Measurements from ENCODE around the gene PLEKHD1.

PLEKHD1 gene

DNA sequence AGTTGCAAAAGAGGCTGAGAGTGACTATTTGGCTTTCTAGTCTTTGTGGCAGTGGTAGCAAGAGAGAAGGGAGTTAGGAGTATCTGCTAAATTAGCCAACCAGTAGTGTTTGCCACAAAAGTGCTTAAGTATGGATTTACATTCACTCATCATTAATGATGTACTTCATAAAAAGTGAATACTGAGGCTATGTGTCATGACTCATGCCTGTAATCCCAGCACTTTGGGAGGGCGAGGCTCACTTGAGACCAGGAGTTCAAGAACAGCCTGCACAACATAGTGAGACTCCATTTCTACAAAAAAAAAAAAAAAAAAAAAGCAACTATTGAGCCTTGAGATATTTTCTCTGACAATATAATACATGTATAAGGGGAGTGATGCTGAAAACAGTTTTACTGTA lies 53.4 kb downstream of the PLEKHD1 start:
- H3K27me3 Mint-ChIP-seq (ENCODE audit: low read depth): peaks cover 44% of the 10 kb centered on the region
- no peak for DNase-seq (ENCODE audit: low spot score)
- H3K36me3 Mint-ChIP-seq (ENCODE audit: low read depth): no peaks in the 10 kb centered on the region
- H3K9me3 Mint-ChIP-seq: no peaks in the 10 kb centered on the region
- H3K27ac Mint-ChIP-seq: no peak overlapping the region
- H3K4me1 Mint-ChIP-seq (ENCODE audit: low read depth): no peaks in the 10 kb centered on the region
- H3K4me3 Mint-ChIP-seq: no peak overlapping the region

- H3K27me3 Mint-ChIP-seq (ENCODE audit: low read depth): peaks cover 39% of the 10 kb centered on the region
- DNase-seq (ENCODE audit: low spot score): no peak
- H3K4me3 Mint-ChIP-seq: no peak overlapping the region
- no peaks in the 10 kb centered on the region for H3K36me3 Mint-ChIP-seq (ENCODE audit: low read depth)
- H3K4me1 Mint-ChIP-seq (ENCODE audit: low read depth): peaks cover 7% of the 10 kb centered on the region
- H3K9me3 Mint-ChIP-seq: no peaks in the 10 kb centered on the region
- H3K27ac Mint-ChIP-seq: no peak overlapping the region
These were observed 54.2 kb downstream of the PLEKHD1 start for GRCh38 chr14:69538766-69539165.

DNA sequence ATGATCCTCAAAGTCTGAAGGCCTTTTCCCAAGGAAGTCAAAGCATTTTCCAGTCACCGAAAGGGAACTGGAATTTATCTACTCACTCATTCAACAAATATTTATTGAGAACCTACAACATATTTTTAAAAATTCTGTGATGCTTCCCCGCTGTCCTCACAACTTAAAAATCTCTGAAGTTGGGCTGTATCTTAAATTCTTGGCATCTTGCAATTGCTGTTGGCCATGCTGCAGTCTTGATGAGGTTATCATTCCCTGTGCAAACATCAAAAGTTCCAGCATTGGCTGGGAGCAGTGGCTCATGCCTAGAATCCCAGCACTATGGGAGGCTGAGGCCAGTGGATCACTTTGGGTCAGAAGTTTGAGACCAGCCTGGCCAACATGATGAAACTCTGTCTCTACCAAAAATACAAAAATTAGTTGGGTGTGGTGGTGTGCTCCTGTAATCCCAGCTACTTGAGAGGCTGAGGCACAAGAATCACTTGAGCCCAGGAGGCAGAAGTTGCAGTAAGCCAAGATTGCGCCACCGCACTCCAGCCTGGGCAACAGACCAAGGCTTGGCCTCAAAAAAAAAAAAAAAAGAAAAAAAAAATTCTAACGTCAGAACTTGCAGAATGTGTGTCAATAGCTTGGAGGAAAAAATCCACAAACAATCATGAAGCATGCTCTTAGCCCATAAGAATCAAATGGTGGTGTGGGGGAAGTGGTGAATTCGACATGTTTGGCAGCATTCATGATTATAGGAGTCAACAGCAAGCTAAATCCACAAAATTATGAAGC lies 55.3 kb downstream of the PLEKHD1 start:
- peaks cover 11% of the 10 kb centered on the region for H3K4me1 Mint-ChIP-seq (ENCODE audit: low read depth)
- no peak overlapping the region for H3K4me3 Mint-ChIP-seq
- no peaks in the 10 kb centered on the region for H3K9me3 Mint-ChIP-seq
- no peaks in the 10 kb centered on the region for H3K36me3 Mint-ChIP-seq (ENCODE audit: low read depth)
- no peak overlapping the region for H3K27ac Mint-ChIP-seq
- no peak for DNase-seq (ENCODE audit: low spot score)
- peaks cover 43% of the 10 kb centered on the region for H3K27me3 Mint-ChIP-seq (ENCODE audit: low read depth)

GRCh38 chr14:69540654-69541335 lies 56.3 kb downstream of the PLEKHD1 start:
- H3K27me3 Mint-ChIP-seq (ENCODE audit: low read depth): peaks cover 37% of the 10 kb centered on the region
- no peak for DNase-seq (ENCODE audit: low spot score)
- H3K36me3 Mint-ChIP-seq (ENCODE audit: low read depth): no peaks in the 10 kb centered on the region
- no peak overlapping the region for H3K4me3 Mint-ChIP-seq
- H3K27ac Mint-ChIP-seq: no peak overlapping the region
- H3K4me1 Mint-ChIP-seq (ENCODE audit: low read depth): peaks cover 11% of the 10 kb centered on the region
- H3K9me3 Mint-ChIP-seq: no peaks in the 10 kb centered on the region

GRCh38 chr14:69542311-69542710 lies 57.8 kb downstream of the PLEKHD1 start:
- no peak for DNase-seq (ENCODE audit: low spot score)

GRCh38 chr14:69543341-69544115 lies 59.0 kb downstream of the PLEKHD1 start:
- no peak overlapping the region for H3K4me3 Mint-ChIP-seq
- peaks cover 30% of the 10 kb centered on the region for H3K27me3 Mint-ChIP-seq (ENCODE audit: low read depth)
- no peaks in the 10 kb centered on the region for H3K36me3 Mint-ChIP-seq (ENCODE audit: low read depth)
- H3K4me1 Mint-ChIP-seq (ENCODE audit: low read depth): peaks cover 11% of the 10 kb centered on the region
- no peak overlapping the region for H3K27ac Mint-ChIP-seq
- DNase-seq (ENCODE audit: low spot score): peak; percentile 26
- H3K9me3 Mint-ChIP-seq: no peaks in the 10 kb centered on the region

More at GRCh38 chr14:69542311-69542710, 57.8 kb downstream of the PLEKHD1 start:
- Mint-ChIP-seq H3K27ac (no peak overlapping the region), H3K4me1 (ENCODE audit: low read depth) (peaks cover 11% of the 10 kb centered on the region), H3K4me3 (no peak overlapping the region), H3K27me3 (ENCODE audit: low read depth) (peaks cover 39% of the 10 kb centered on the region), H3K36me3 (ENCODE audit: low read depth) (no peaks in the 10 kb centered on the region), H3K9me3 (no peaks in the 10 kb centered on the region)

GRCh38 chr14:69547701-69548348 lies 63.3 kb downstream of the PLEKHD1 start:
- DNase-seq (ENCODE audit: low spot score): no peak
- Mint-ChIP-seq H3K27me3 (ENCODE audit: low read depth) (peaks cover 21% of the 10 kb centered on the region), H3K27ac (no peak overlapping the region), H3K9me3 (no peaks in the 10 kb centered on the region), H3K36me3 (ENCODE audit: low read depth) (no peaks in the 10 kb centered on the region), H3K4me3 (no peak overlapping the region), H3K4me1 (ENCODE audit: low read depth) (peaks cover 11% of the 10 kb centered on the region)

GRCh38 chr14:69548566-69548965 lies 64.0 kb downstream of the PLEKHD1 start:
- no peaks in the 10 kb centered on the region for H3K9me3 Mint-ChIP-seq
- no peak overlapping the region for H3K27ac Mint-ChIP-seq
- no peak for DNase-seq (ENCODE audit: low spot score)
- no peak overlapping the region for H3K4me3 Mint-ChIP-seq
- peaks cover 7% of the 10 kb centered on the region for H3K4me1 Mint-ChIP-seq (ENCODE audit: low read depth)
- peaks cover 21% of the 10 kb centered on the region for H3K27me3 Mint-ChIP-seq (ENCODE audit: low read depth)
- no peaks in the 10 kb centered on the region for H3K36me3 Mint-ChIP-seq (ENCODE audit: low read depth)

DNA sequence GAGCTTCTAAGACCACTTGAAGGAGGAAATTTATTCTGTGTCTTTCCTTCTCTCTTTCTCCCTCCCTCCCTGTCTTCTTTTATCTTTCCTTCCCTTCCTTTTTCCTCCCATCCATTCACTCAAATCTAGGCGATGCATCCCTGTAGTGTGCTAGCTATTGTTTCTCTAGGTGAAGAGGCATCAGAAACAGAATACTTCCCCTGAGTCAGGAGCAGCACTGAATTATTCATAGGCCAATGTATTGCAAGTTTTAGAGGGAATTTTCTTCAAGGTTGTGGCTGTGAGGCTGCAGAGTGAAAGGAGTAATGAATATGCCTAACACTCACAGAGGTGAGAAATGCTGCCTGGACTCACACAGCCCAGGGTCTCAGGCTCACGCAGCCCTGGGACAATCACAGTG lies 67.0 kb downstream of the PLEKHD1 start:
- no peaks in the 10 kb centered on the region for H3K9me3 Mint-ChIP-seq
- H3K27ac Mint-ChIP-seq: no peak overlapping the region
- no peaks in the 10 kb centered on the region for H3K4me1 Mint-ChIP-seq (ENCODE audit: low read depth)
- no peak overlapping the region for H3K4me3 Mint-ChIP-seq
- DNase-seq (ENCODE audit: low spot score): no peak
- H3K36me3 Mint-ChIP-seq (ENCODE audit: low read depth): no peaks in the 10 kb centered on the region
- H3K27me3 Mint-ChIP-seq (ENCODE audit: low read depth): peaks cover 12% of the 10 kb centered on the region

- Mint-ChIP-seq H3K27ac (no peak overlapping the region), H3K36me3 (ENCODE audit: low read depth) (no peaks in the 10 kb centered on the region), H3K4me1 (ENCODE audit: low read depth) (no peaks in the 10 kb centered on the region), H3K9me3 (no peaks in the 10 kb centered on the region), H3K27me3 (ENCODE audit: low read depth) (peaks cover 14% of the 10 kb centered on the region), H3K4me3 (no peak overlapping the region)
- DNase-seq (ENCODE audit: low spot score): no peak
These were observed 68.7 kb downstream of the PLEKHD1 start for GRCh38 chr14:69553252-69553651.

DNA sequence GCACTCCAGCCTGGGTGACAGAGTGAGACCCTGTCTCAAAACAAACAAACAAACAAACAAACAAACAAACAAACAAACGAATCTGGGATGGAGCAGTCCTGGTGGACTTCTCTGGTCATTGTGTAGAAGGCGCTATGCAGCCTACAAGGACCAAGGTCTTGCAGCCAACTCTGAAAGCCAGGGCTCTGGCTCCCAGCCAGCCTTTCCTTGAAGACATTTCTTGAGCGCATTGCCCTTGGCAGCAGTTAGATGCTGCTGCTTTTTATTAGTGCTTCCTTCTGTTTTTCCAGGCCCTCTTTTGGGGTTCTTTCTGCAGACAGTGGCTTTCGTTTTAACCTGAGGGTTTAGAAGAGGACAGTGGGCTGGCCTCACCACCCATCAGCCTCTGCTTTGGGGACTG lies 70.0 kb downstream of the PLEKHD1 start:
- no peak overlapping the region for H3K4me3 Mint-ChIP-seq
- no peaks in the 10 kb centered on the region for H3K9me3 Mint-ChIP-seq
- no peaks in the 10 kb centered on the region for H3K4me1 Mint-ChIP-seq (ENCODE audit: low read depth)
- no peaks in the 10 kb centered on the region for H3K36me3 Mint-ChIP-seq (ENCODE audit: low read depth)
- H3K27me3 Mint-ChIP-seq (ENCODE audit: low read depth): peaks cover 21% of the 10 kb centered on the region
- no peak overlapping the region for H3K27ac Mint-ChIP-seq
- DNase-seq (ENCODE audit: low spot score): no peak

- Mint-ChIP-seq H3K27ac (no peak overlapping the region), H3K4me1 (ENCODE audit: low read depth) (no peaks in the 10 kb centered on the region), H3K9me3 (no peaks in the 10 kb centered on the region), H3K27me3 (ENCODE audit: low read depth) (peaks cover 44% of the 10 kb centered on the region), H3K4me3 (no peak overlapping the region), H3K36me3 (ENCODE audit: low read depth) (no peaks in the 10 kb centered on the region)
- no peak for DNase-seq (ENCODE audit: low spot score)
These were observed 74.2 kb downstream of the PLEKHD1 start for GRCh38 chr14:69558774-69559173.

DNA sequence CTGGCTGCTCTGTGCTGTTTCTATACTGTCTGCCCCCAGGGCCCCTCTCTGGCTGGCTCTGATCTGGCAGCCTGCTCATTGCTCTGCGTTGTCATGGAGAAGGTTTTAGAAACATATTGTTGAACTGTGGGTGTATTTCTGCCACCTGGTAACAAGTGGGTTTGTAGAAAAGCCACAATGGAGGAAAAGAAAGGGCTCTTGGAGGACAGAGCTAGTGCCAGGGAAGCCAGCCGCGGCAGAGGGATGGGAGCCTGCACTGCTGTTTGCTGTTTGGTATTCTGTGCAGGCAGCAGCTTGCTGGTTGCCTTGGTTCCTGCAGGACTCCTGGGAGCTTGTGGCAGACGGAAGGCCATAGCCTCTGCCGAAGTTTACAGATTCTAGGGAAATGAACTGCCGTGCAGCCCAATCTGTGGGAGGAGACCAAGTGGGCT lies 75.1 kb downstream of the PLEKHD1 start:
- Mint-ChIP-seq H3K4me3 (no peak overlapping the region), H3K4me1 (ENCODE audit: low read depth) (no peaks in the 10 kb centered on the region), H3K9me3 (no peaks in the 10 kb centered on the region)

More for the DNA sequence above, 75.1 kb downstream of the PLEKHD1 start:
- H3K27me3 Mint-ChIP-seq (ENCODE audit: low read depth): peaks cover 49% of the 10 kb centered on the region
- no peak overlapping the region for H3K27ac Mint-ChIP-seq
- DNase-seq (ENCODE audit: low spot score): no peak
- no peaks in the 10 kb centered on the region for H3K36me3 Mint-ChIP-seq (ENCODE audit: low read depth)

All from T-helper 2 cell treated with Interferon-gamma antibody and Interleukin-4, amounts not matched to agents 5 μg/mL and 100 μg/mL, for 36 hours (primary cell).